Cardiac muscle cell (in vitro differentiated cells and primary cell): ENCODE results near the gene CFAP99. TPM values are rescaled to one million over a fixed set of nuclear protein-coding genes. Genes with fewer than 3 reads are reported as not detected.

Experiments used
- DNase-seq, 2 donors: peaks; one replicate each; pipeline versions ENCODE4 v3.0.0 to v3.0.0-alpha.2; 2010 to 2017; ENCODE audit warnings: low read depth in 1 of 2, low spot score in 1 of 2
- H3K27ac ChIP-seq: fragments of 200-600 bp; sonication (generic); 2 replicates; pipeline ENCODE4 v1.5.1; 2016
- H3K27me3 ChIP-seq: fragments of 200-600 bp; sonication (generic); 2 replicates; pipeline ENCODE4 v1.6.0; 2016; ENCODE audit warnings: control low read depth
- H3K36me3 ChIP-seq: fragments of 200-600 bp; sonication (generic); 2 replicates; pipeline ENCODE4 v1.5.1; 2016; ENCODE audit warnings: control low read depth
- H3K4me1 ChIP-seq: fragments of 200-600 bp; sonication (generic); 2 replicates; pipeline ENCODE4 v1.8.1; 2017; ENCODE audit warnings: low read depth, mild to moderate bottlenecking, mixed run types
- H3K4me3 ChIP-seq: fragments of 200-600 bp; sonication (generic); 2 replicates; pipeline ENCODE4 v1.5.1; 2016; ENCODE audit warnings: mild to moderate bottlenecking
- H3K9me3 ChIP-seq: fragments of 200-600 bp; sonication (generic); 2 replicates; pipeline ENCODE4 v1.5.1; 2017; ENCODE audit warnings: low read depth, mild to moderate bottlenecking, control low read depth
- CTCF ChIP-seq: IDR thresholded peaks from 2 replicates; pipeline ENCODE4 v1.5.1; 2012; ENCODE audit warnings: low read depth, mild to moderate bottlenecking, low read length
- polyA plus RNA-seq: library from polyadenylated mRNA; unstranded; fragments of >200 nt; fragmentation: Nextera tagmentation; extraction: Ambion mirVana; gene quantifications from 2 replicates; pipeline ENCODE4 v1.2.1, GENCODE V29; 2016
- total RNA-seq: library from RNA; depleted of rRNA; stranded (reverse); fragments of >200 nt; gene quantifications from 2 replicates; pipeline ENCODE4 v1.2.3, GENCODE V29; 2016

CFAP99 gene
- total and polyA plus RNA-seq, 2 experiments from 2014 or later, result 0.10 TPM; not detected in 1

GRCh38 chr4:2409381-2409783, 9.4 kb upstream of the CFAP99 start:
- H3K27me3 ChIP-seq, result peaks cover 34% of the 10 kb centered on the region
- H3K27ac ChIP-seq, result no peak overlapping the region
- DNase-seq, result no peak
- peaks cover 9% of the 10 kb centered on the region for H3K4me1 ChIP-seq
- TF ChIP-seq CTCF, result no peak
- no peaks in the 10 kb centered on the region for H3K36me3 ChIP-seq
- no peaks in the 10 kb centered on the region for H3K9me3 ChIP-seq
- H3K4me3 ChIP-seq, result no peak overlapping the region

GRCh38 chr4:2411786-2412510, 6.8 kb upstream of the CFAP99 start:
- H3K27me3 ChIP-seq, result peaks cover 60% of the 10 kb centered on the region
- H3K27ac ChIP-seq, result no peak overlapping the region
- H3K4me1 ChIP-seq, result peaks cover 9% of the 10 kb centered on the region
- no peaks in the 10 kb centered on the region for H3K36me3 ChIP-seq
- DNase-seq, result no peak
- TF ChIP-seq CTCF, result no peak
- H3K4me3 ChIP-seq, result no peak overlapping the region
- no peaks in the 10 kb centered on the region for H3K9me3 ChIP-seq

- no peak overlapping the region for H3K4me3 ChIP-seq
- peaks cover 9% of the 10 kb centered on the region for H3K4me1 ChIP-seq
- peaks cover 65% of the 10 kb centered on the region for H3K27me3 ChIP-seq
- no peak overlapping the region for H3K27ac ChIP-seq
- H3K9me3 ChIP-seq, result no peaks in the 10 kb centered on the region
- no peaks in the 10 kb centered on the region for H3K36me3 ChIP-seq
- no peak for DNase-seq
- no peak for TF ChIP-seq CTCF
Measured at GRCh38 chr4:2412534-2412884, 6.2 kb upstream of the CFAP99 start.

- peak; percentile 68 to 87 for DNase-seq
- H3K27ac ChIP-seq, result no peak overlapping the region
- H3K4me1 ChIP-seq, result peaks cover 9% of the 10 kb centered on the region
- no peak overlapping the region for H3K4me3 ChIP-seq
- H3K27me3 ChIP-seq, result peaks cover 71% of the 10 kb centered on the region
- TF ChIP-seq CTCF, result peak; percentile 54
- no peaks in the 10 kb centered on the region for H3K36me3 ChIP-seq
- no peaks in the 10 kb centered on the region for H3K9me3 ChIP-seq
Measured at GRCh38 chr4:2412885-2413716, 5.7 kb upstream of the CFAP99 start.

GRCh38 chr4:2413821-2414610, 4.7 kb upstream of the CFAP99 start:
- Histone ChIP-seq H3K4me3 (no peak overlapping the region), H3K9me3 (no peaks in the 10 kb centered on the region), H3K27ac (no peak overlapping the region), H3K36me3 (no peaks in the 10 kb centered on the region), H3K27me3 (peaks cover 76% of the 10 kb centered on the region), H3K4me1 (peaks cover 9% of the 10 kb centered on the region)
- TF ChIP-seq CTCF, result no peak
- peak in 1 of 2 donors; percentile 60 for DNase-seq
